Endothelial cell of umbilical vein (primary cell): Measurements from ENCODE around the gene PRR14. TPM values are rescaled to one million over a fixed set of nuclear protein-coding genes. Genes with fewer than 3 reads are reported as not detected.

Experiments used
- BruUV-seq: library from RNA; stranded (reverse); fragments of 400-500 nt; replicated peaks from 2 replicates; lab custom pipeline; 2021; lab: Mats Ljungman, UMichigan
- CTCF ChIA-PET: fragments of 300-600, 350-600 bp; sonication (Branson Sonifier 250); formaldehyde crosslinking; loops from one replicate; lab custom pipeline; 2021; ENCODE audit warnings: antibody characterized with exemption, inconsistent platforms; lab: Charles Lee
- POLR2A ChIA-PET: fragments of 300-600, 350-600 bp; sonication (Branson Sonifier 250); formaldehyde crosslinking; loops from one replicate; lab custom pipeline; 2021; ENCODE audit warnings: antibody characterized with exemption, inconsistent platforms; lab: Charles Lee
- DNase-seq: peaks from one replicate; pipeline ENCODE4 v3.0.0-alpha.2; 2011; ENCODE audit warnings: low read depth, low spot score
- FAIRE-seq: peaks from 2 replicates; lab custom pipeline; 2011; peaks lifted over from hg19 to GRCh38; lab: Jason Lieb, UNC
- H2AFZ ChIP-seq: 2 replicates; pipeline ENCODE4 v1.6.0; 2012; ENCODE audit warnings: low read depth, low read length, control low read depth, inconsistent platforms
- H3K27ac ChIP-seq: 2 replicates; pipeline ENCODE4 v1.5.1; 2011; ENCODE audit warnings: low read depth, mild to moderate bottlenecking, control low read depth, low read length, moderate library complexity; ENCODE audit not compliant: insufficient read depth
- H3K27me3 ChIP-seq, 2 experiments: 2 replicates each; pipeline versions ENCODE4 v1.6.0 to v1.6.1; 2011; ENCODE audit warnings: low read length in 2 of 2, mixed read lengths in 1 of 2; ENCODE audit not compliant: control insufficient read depth in 2 of 2, insufficient read depth in 2 of 2
- H3K36me3 ChIP-seq, 2 experiments: 2 replicates in 1 of 2; 3 replicates in 1 of 2; pipeline ENCODE4 v1.5.1; 2011; ENCODE audit warnings: low read length in 2 of 2, mild to moderate bottlenecking in 1 of 2, moderate library complexity in 1 of 2; ENCODE audit not compliant: control insufficient read depth in 2 of 2, insufficient read depth in 2 of 2; ENCODE audit errors: extremely low read depth in 1 of 2
- H3K4me1 ChIP-seq: 3 replicates; pipeline ENCODE4 v1.5.1; 2011; ENCODE audit warnings: mild to moderate bottlenecking, low read length; ENCODE audit not compliant: control insufficient read depth, insufficient read depth; ENCODE audit errors: extremely low read depth
- H3K4me2 ChIP-seq: 2 replicates; pipeline ENCODE4 v1.6.1; 2011; ENCODE audit warnings: low read length, control low read depth, mixed read lengths; ENCODE audit not compliant: insufficient read depth
- H3K4me3 ChIP-seq, 3 experiments: fragments of 200-600 bp in 1 of 3; sonication (generic), shearing (Covaris generic) in 1 of 3; replicated peaks in 1 of 3; 2 replicates each; pipeline ENCODE4 v1.5.1; 2011 to 2016; ENCODE audit warnings: control low read depth in 3 of 3, low read length in 3 of 3, mild to moderate bottlenecking in 2 of 3, inconsistent platforms in 1 of 3, low read depth in 1 of 3, moderate library complexity in 1 of 3; ENCODE audit not compliant: insufficient read depth in 1 of 3
- H3K79me2 ChIP-seq: 2 replicates; pipeline ENCODE4 v1.6.0; 2012; ENCODE audit warnings: low read length, inconsistent platforms; ENCODE audit not compliant: control insufficient read depth, insufficient read depth
- H3K9ac ChIP-seq: replicated peaks from 2 replicates; pipeline ENCODE3; 2011; ENCODE audit warnings: low read length, control low read depth; ENCODE audit not compliant: insufficient read depth; ENCODE audit errors: extremely low read depth
- H3K9me1 ChIP-seq: replicated peaks from 3 replicates; pipeline ENCODE4 v1.6.0; 2011; ENCODE audit warnings: mild to moderate bottlenecking, low read length; ENCODE audit not compliant: control insufficient read depth, insufficient read depth; ENCODE audit errors: extremely low read depth
- H3K9me3 ChIP-seq: replicated peaks from 2 replicates; pipeline ENCODE4 v1.5.1; 2012; ENCODE audit warnings: low read length, inconsistent platforms; ENCODE audit not compliant: control insufficient read depth, insufficient read depth
- H4K20me1 ChIP-seq: replicated peaks from 2 replicates; pipeline ENCODE3; 2011; ENCODE audit warnings: mild to moderate bottlenecking, low read length; ENCODE audit not compliant: control insufficient read depth, insufficient read depth; ENCODE audit errors: extremely low read depth
- EZH2 ChIP-seq: IDR thresholded peaks from 2 replicates; pipeline ENCODE4 v1.6.1; 2012; ENCODE audit warnings: borderline replicate concordance, low read depth, mild to moderate bottlenecking, moderate library complexity, low read length, inconsistent platforms; ENCODE audit not compliant: severe bottlenecking
- FOS ChIP-seq: IDR thresholded peaks from 2 replicates; pipeline ENCODE4 v1.6.1; 2011; ENCODE audit warnings: mild to moderate bottlenecking, low read length, moderate library complexity, borderline replicate concordance; ENCODE audit not compliant: insufficient read depth
- GATA2 ChIP-seq: IDR thresholded peaks from 2 replicates; pipeline ENCODE4 v1.7.0; 2011; ENCODE audit warnings: low read depth, mild to moderate bottlenecking, moderate library complexity, mixed read lengths, low read length; ENCODE audit not compliant: insufficient read length, insufficient read depth
- JUN ChIP-seq: IDR thresholded peaks from 2 replicates; pipeline ENCODE4 v1.6.1; 2011; ENCODE audit warnings: borderline replicate concordance, low read depth; ENCODE audit not compliant: insufficient read length, insufficient read depth
- MAX ChIP-seq: IDR thresholded peaks from 2 replicates; pipeline ENCODE4 v1.6.1; 2011; ENCODE audit not compliant: insufficient read depth, insufficient read length
- MYC ChIP-seq: IDR thresholded peaks from one replicate; pipeline ENCODE4 v1.6.1; 2011; ENCODE audit warnings: mild to moderate bottlenecking, low read depth, low read length
- POLR2A ChIP-seq: IDR thresholded peaks from 2 replicates; pipeline ENCODE4 v1.6.1; 2012; ENCODE audit warnings: low read depth, mild to moderate bottlenecking, control low read depth, low read length
- POLR2AphosphoS5 ChIP-seq: IDR thresholded peaks from 2 replicates; pipeline ENCODE4 v1.6.1; 2012; ENCODE audit warnings: low read depth, mild to moderate bottlenecking, control low read depth, low read length, moderate library complexity; ENCODE audit not compliant: insufficient read depth
- dilution Hi-C: fragments of 300-500 bp; cut with MboI; formaldehyde crosslinking; loops from one replicate; pipeline ENCODE4 v1.15.0; 2019; ENCODE audit warnings: low sequenced_read_pairs; ENCODE audit not compliant: extremely low pct_ligation_motif_present
- intact Hi-C: fragments of 100-400 bp; cut with micrococcal nuclease; formaldehyde crosslinking; loops from one replicate; pipeline ENCODE4 v1.10.0; 2022
- polyA plus RNA-seq, 4 experiments: library from polyadenylated mRNA; depleted of rRNA in 3 of 4; stranded (reverse) in 3 of 4; unstranded in 1 of 4; fragments of >200 nt; gene quantifications; 2 replicates each; pipeline versions ENCODE4 v1.2.1 to v1.2.3, GENCODE V29; 2011 to 2012; ENCODE audit warnings: missing spikeins in 1 of 4
- total RNA-seq: library from RNA; stranded (reverse); gene quantifications from 2 replicates; pipeline ENCODE4 v1.2.3, GENCODE V29; 2021
- TF ChIP-seq, protein P1 (sequence below), 2 donors: IDR thresholded peaks; 1 replicate in 1 of 2; 2 replicates in 1 of 2; pipeline ENCODE4 v1.5.1; 2011; ENCODE audit warnings: low read length in 2 of 2, mild to moderate bottlenecking in 2 of 2, moderate library complexity in 2 of 2, control low read depth in 1 of 2, inconsistent platforms in 1 of 2, low read depth in 1 of 2; ENCODE audit not compliant: insufficient read depth in 1 of 2; ENCODE audit errors: extremely low read depth in 1 of 2

The PRR14 gene
- total and polyA plus RNA-seq, 2 donors (not counting 3 experiments of a cell fraction or from before 2014, with no cell fraction given) = 17.0 to 70.0 TPM

DNA sequence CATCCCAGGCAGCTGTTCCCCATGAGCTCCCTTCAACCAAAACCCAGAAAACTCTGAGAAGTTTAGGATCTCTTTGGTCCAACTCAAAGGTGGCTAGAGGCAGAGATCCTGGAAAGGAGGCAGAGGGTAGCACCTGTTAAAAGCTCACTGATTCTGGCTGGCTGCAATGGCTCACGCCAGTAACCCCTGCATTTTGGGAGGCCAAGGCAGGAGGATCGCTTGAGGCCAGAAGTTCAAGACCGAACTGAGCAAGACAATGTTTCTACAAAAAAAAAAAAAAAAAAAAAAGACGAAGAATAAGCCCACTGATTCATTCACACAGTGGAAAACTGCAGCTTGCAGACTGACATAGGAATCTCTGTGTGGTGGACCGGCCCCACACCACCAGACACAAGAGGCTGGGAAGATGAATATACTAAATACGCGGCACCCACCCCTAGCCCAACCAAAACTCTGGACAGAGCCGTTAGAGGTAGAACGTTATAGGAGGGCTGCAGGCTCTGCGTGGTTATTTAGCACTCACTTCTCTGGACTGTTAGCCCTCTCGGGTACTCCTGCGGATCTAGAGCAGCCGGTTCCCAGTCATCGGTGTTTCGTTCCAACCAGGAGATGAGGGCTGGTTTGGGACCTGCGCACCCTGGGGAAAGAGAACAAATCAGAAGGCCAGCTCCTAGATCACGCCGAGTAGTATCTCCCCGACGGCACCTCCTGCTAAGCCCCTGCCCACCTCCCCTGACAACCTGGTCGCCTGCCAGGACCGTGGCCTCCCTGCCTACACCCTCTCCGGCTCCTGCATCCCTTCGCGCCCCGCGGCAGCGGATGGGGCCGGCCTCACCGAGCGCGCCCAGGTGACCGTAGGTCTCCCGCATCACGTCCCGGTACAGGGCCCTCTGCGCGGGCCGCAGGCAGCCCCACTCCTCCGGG lies 41.5 kb upstream of the PRR14 start:
- Histone ChIP-seq H4K20me1 (no peaks in the 10 kb centered on the region), H3K27ac (peak overlapping the region; percentile 79), H3K9ac (peak overlapping the region; percentile 95), H3K4me3 (peak overlapping the region; percentile 29 to 77 (median 70)), H2AFZ (peak overlapping the region; percentile 80), H3K79me2 (peaks cover 2% of the 10 kb centered on the region), H3K27me3 (no peaks in the 10 kb centered on the region), H3K4me1 (peaks cover 4% of the 10 kb centered on the region), H3K9me3 (no peaks in the 10 kb centered on the region), H3K4me2 (peak overlapping the region; percentile 66), H3K9me1 (no peaks in the 10 kb centered on the region), H3K36me3 (peaks cover 0 to 14% of the 10 kb centered on the region in 2 experiments)
- peak; percentile 69 for FAIRE-seq
- peak; percentile 48 for DNase-seq
- intact Hi-C loops = no loop called here
- BruUV-seq = no TSS peak
- POLR2A ChIA-PET = interaction anchor here (0.5 to 1.6 kb wide), 4 partner anchors 10 to 835 kb away, joined by 3 to 5 read pairs (median 4); no protein-coding TSS in a partner anchor
- TF ChIP-seq FOS (no peak), EZH2 (no peak), MYC (no peak), GATA2 (no peak), JUN (no peak), MAX (no peak), POLR2AphosphoS5 (no peak), POLR2A (no peak)
- TF ChIP-seq, protein P1, sequence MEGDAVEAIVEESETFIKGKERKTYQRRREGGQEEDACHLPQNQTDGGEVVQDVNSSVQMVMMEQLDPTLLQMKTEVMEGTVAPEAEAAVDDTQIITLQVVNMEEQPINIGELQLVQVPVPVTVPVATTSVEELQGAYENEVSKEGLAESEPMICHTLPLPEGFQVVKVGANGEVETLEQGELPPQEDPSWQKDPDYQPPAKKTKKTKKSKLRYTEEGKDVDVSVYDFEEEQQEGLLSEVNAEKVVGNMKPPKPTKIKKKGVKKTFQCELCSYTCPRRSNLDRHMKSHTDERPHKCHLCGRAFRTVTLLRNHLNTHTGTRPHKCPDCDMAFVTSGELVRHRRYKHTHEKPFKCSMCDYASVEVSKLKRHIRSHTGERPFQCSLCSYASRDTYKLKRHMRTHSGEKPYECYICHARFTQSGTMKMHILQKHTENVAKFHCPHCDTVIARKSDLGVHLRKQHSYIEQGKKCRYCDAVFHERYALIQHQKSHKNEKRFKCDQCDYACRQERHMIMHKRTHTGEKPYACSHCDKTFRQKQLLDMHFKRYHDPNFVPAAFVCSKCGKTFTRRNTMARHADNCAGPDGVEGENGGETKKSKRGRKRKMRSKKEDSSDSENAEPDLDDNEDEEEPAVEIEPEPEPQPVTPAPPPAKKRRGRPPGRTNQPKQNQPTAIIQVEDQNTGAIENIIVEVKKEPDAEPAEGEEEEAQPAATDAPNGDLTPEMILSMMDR (IDR thresholded peaks at IDR 0.05; ENCODE audit: extremely low read depth in 1 of 2, insufficient read depth in 1 of 2, low read depth in 1 of 2, low read length in 2 of 2) = no peak
- dilution Hi-C loops = no loop called here
- CTCF ChIA-PET = interaction anchor here (0.6 to 4.4 kb wide), 9 partner anchors 11 to 179 kb away, joined by 3 to 47 read pairs (median 6); partner anchors contain the start of gene DCTPP1
